Esophagus muscularis mucosa (tissue), 3 donors: ENCODE measurements around the gene MPIG6B.

Source experiments
- POLR2AphosphoS5 ChIP-seq, 2 donors: sonication (generic); formaldehyde crosslinking; IDR thresholded peaks; one replicate each; pipeline ENCODE4 v1.6.1; 2017; ENCODE audit warnings: antibody characterized with exemption in 2 of 2
- TF ChIP-seq, protein P1 (sequence below), 3 experiments: fragments of 200-600 bp in 2 of 3; fragments of 450-650 bp in 1 of 3; sonication (generic) in 2 of 3; IDR thresholded peaks; one replicate each; pipeline ENCODE4 v1.5.1; 2017 to 2019; ENCODE audit warnings: antibody characterized with exemption in 3 of 3, mild to moderate bottlenecking in 2 of 3, moderate library complexity in 1 of 3

DNA sequence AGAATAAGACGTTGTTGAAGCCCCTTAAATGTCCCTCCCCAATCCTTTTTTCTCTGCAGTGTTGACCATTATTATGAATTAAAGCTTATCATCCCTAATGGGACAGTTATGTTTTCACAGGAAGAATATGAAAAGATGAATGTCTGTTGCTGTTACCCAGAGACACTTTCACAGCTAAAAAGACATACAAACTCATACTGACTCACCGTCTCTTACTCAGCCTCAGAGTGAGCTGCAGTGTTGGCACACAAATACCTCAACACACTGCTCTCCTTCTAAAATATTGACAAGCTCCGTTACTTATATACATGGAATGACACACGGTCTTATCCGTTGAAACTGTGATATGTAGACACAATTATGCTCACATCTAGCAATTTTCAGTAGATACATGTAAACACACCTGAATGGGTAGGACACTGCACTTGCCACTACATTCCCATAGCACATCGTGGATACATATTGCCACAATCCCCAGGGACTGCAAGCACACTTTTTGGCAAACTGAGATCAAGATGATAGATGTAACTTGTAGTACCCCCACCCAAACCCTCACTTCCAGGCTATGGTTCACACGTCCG, 29.7 kb downstream of the MPIG6B start:
- TF ChIP-seq, protein P1, sequence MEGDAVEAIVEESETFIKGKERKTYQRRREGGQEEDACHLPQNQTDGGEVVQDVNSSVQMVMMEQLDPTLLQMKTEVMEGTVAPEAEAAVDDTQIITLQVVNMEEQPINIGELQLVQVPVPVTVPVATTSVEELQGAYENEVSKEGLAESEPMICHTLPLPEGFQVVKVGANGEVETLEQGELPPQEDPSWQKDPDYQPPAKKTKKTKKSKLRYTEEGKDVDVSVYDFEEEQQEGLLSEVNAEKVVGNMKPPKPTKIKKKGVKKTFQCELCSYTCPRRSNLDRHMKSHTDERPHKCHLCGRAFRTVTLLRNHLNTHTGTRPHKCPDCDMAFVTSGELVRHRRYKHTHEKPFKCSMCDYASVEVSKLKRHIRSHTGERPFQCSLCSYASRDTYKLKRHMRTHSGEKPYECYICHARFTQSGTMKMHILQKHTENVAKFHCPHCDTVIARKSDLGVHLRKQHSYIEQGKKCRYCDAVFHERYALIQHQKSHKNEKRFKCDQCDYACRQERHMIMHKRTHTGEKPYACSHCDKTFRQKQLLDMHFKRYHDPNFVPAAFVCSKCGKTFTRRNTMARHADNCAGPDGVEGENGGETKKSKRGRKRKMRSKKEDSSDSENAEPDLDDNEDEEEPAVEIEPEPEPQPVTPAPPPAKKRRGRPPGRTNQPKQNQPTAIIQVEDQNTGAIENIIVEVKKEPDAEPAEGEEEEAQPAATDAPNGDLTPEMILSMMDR (IDR thresholded peaks at IDR 0.05) = no peak
- no peak for TF ChIP-seq POLR2AphosphoS5 (IDR thresholded peaks at IDR 0.05)
